NB4 (cell line): ENCODE measurements around the gene TNFRSF18.

Experiments
- POLR2A ChIP-seq: IDR thresholded peaks from 2 replicates; pipeline ENCODE4 v1.6.1; 2011; ENCODE audit warnings: mild to moderate bottlenecking; ENCODE audit not compliant: insufficient read length; ENCODE audit errors: extremely low read depth
- TF ChIP-seq, protein P1 (sequence below): IDR thresholded peaks from one replicate; pipeline ENCODE4 v1.5.1; 2012; ENCODE audit warnings: low read depth, low read length

GRCh38 chr1:1240348-1240732 is 33.9 kb upstream of the TNFRSF18 start:
- TF ChIP-seq, protein P1, sequence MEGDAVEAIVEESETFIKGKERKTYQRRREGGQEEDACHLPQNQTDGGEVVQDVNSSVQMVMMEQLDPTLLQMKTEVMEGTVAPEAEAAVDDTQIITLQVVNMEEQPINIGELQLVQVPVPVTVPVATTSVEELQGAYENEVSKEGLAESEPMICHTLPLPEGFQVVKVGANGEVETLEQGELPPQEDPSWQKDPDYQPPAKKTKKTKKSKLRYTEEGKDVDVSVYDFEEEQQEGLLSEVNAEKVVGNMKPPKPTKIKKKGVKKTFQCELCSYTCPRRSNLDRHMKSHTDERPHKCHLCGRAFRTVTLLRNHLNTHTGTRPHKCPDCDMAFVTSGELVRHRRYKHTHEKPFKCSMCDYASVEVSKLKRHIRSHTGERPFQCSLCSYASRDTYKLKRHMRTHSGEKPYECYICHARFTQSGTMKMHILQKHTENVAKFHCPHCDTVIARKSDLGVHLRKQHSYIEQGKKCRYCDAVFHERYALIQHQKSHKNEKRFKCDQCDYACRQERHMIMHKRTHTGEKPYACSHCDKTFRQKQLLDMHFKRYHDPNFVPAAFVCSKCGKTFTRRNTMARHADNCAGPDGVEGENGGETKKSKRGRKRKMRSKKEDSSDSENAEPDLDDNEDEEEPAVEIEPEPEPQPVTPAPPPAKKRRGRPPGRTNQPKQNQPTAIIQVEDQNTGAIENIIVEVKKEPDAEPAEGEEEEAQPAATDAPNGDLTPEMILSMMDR, result no peak
- TF ChIP-seq POLR2A, result no peak
